Endothelial cell of umbilical vein (primary cell): Measurements from ENCODE around the gene LHFPL2. TPM values are rescaled to one million over a fixed set of nuclear protein-coding genes. Genes with fewer than 3 reads are reported as not detected.

Source experiments
- BruUV-seq: library from RNA; stranded (reverse); fragments of 400-500 nt; replicated peaks from 2 replicates; lab custom pipeline; 2021; lab: Mats Ljungman, UMichigan
- CTCF ChIA-PET: fragments of 300-600, 350-600 bp; sonication (Branson Sonifier 250); formaldehyde crosslinking; loops from one replicate; lab custom pipeline; 2021; ENCODE audit warnings: antibody characterized with exemption, inconsistent platforms; lab: Charles Lee
- POLR2A ChIA-PET: fragments of 300-600, 350-600 bp; sonication (Branson Sonifier 250); formaldehyde crosslinking; loops from one replicate; lab custom pipeline; 2021; ENCODE audit warnings: antibody characterized with exemption, inconsistent platforms; lab: Charles Lee
- DNase-seq: peaks from one replicate; pipeline ENCODE4 v3.0.0-alpha.2; 2011; ENCODE audit warnings: low read depth, low spot score
- FAIRE-seq: peaks from 2 replicates; lab custom pipeline; 2011; peaks lifted over from hg19 to GRCh38; lab: Jason Lieb, UNC
- H2AFZ ChIP-seq: 2 replicates; pipeline ENCODE4 v1.6.0; 2012; ENCODE audit warnings: low read depth, low read length, control low read depth, inconsistent platforms
- H3K27ac ChIP-seq: 2 replicates; pipeline ENCODE4 v1.5.1; 2011; ENCODE audit warnings: low read depth, mild to moderate bottlenecking, control low read depth, low read length, moderate library complexity; ENCODE audit not compliant: insufficient read depth
- H3K27me3 ChIP-seq, 2 experiments: 2 replicates each; pipeline versions ENCODE4 v1.6.0 to v1.6.1; 2011; ENCODE audit warnings: low read length in 2 of 2, mixed read lengths in 1 of 2; ENCODE audit not compliant: control insufficient read depth in 2 of 2, insufficient read depth in 2 of 2
- H3K36me3 ChIP-seq, 2 experiments: 2 replicates in 1 of 2; 3 replicates in 1 of 2; pipeline ENCODE4 v1.5.1; 2011; ENCODE audit warnings: low read length in 2 of 2, mild to moderate bottlenecking in 1 of 2, moderate library complexity in 1 of 2; ENCODE audit not compliant: control insufficient read depth in 2 of 2, insufficient read depth in 2 of 2; ENCODE audit errors: extremely low read depth in 1 of 2
- H3K4me1 ChIP-seq: 3 replicates; pipeline ENCODE4 v1.5.1; 2011; ENCODE audit warnings: mild to moderate bottlenecking, low read length; ENCODE audit not compliant: control insufficient read depth, insufficient read depth; ENCODE audit errors: extremely low read depth
- H3K4me2 ChIP-seq: 2 replicates; pipeline ENCODE4 v1.6.1; 2011; ENCODE audit warnings: low read length, control low read depth, mixed read lengths; ENCODE audit not compliant: insufficient read depth
- H3K4me3 ChIP-seq, 3 experiments: fragments of 200-600 bp in 1 of 3; sonication (generic), shearing (Covaris generic) in 1 of 3; replicated peaks in 1 of 3; 2 replicates each; pipeline ENCODE4 v1.5.1; 2011 to 2016; ENCODE audit warnings: control low read depth in 3 of 3, low read length in 3 of 3, mild to moderate bottlenecking in 2 of 3, inconsistent platforms in 1 of 3, low read depth in 1 of 3, moderate library complexity in 1 of 3; ENCODE audit not compliant: insufficient read depth in 1 of 3
- H3K79me2 ChIP-seq: 2 replicates; pipeline ENCODE4 v1.6.0; 2012; ENCODE audit warnings: low read length, inconsistent platforms; ENCODE audit not compliant: control insufficient read depth, insufficient read depth
- H3K9ac ChIP-seq: replicated peaks from 2 replicates; pipeline ENCODE3; 2011; ENCODE audit warnings: low read length, control low read depth; ENCODE audit not compliant: insufficient read depth; ENCODE audit errors: extremely low read depth
- H3K9me1 ChIP-seq: replicated peaks from 3 replicates; pipeline ENCODE4 v1.6.0; 2011; ENCODE audit warnings: mild to moderate bottlenecking, low read length; ENCODE audit not compliant: control insufficient read depth, insufficient read depth; ENCODE audit errors: extremely low read depth
- H3K9me3 ChIP-seq: replicated peaks from 2 replicates; pipeline ENCODE4 v1.5.1; 2012; ENCODE audit warnings: low read length, inconsistent platforms; ENCODE audit not compliant: control insufficient read depth, insufficient read depth
- H4K20me1 ChIP-seq: replicated peaks from 2 replicates; pipeline ENCODE3; 2011; ENCODE audit warnings: mild to moderate bottlenecking, low read length; ENCODE audit not compliant: control insufficient read depth, insufficient read depth; ENCODE audit errors: extremely low read depth
- EZH2 ChIP-seq: IDR thresholded peaks from 2 replicates; pipeline ENCODE4 v1.6.1; 2012; ENCODE audit warnings: borderline replicate concordance, low read depth, mild to moderate bottlenecking, moderate library complexity, low read length, inconsistent platforms; ENCODE audit not compliant: severe bottlenecking
- FOS ChIP-seq: IDR thresholded peaks from 2 replicates; pipeline ENCODE4 v1.6.1; 2011; ENCODE audit warnings: mild to moderate bottlenecking, low read length, moderate library complexity, borderline replicate concordance; ENCODE audit not compliant: insufficient read depth
- GATA2 ChIP-seq: IDR thresholded peaks from 2 replicates; pipeline ENCODE4 v1.7.0; 2011; ENCODE audit warnings: low read depth, mild to moderate bottlenecking, moderate library complexity, mixed read lengths, low read length; ENCODE audit not compliant: insufficient read length, insufficient read depth
- JUN ChIP-seq: IDR thresholded peaks from 2 replicates; pipeline ENCODE4 v1.6.1; 2011; ENCODE audit warnings: borderline replicate concordance, low read depth; ENCODE audit not compliant: insufficient read length, insufficient read depth
- MAX ChIP-seq: IDR thresholded peaks from 2 replicates; pipeline ENCODE4 v1.6.1; 2011; ENCODE audit not compliant: insufficient read depth, insufficient read length
- MYC ChIP-seq: IDR thresholded peaks from one replicate; pipeline ENCODE4 v1.6.1; 2011; ENCODE audit warnings: mild to moderate bottlenecking, low read depth, low read length
- POLR2A ChIP-seq: IDR thresholded peaks from 2 replicates; pipeline ENCODE4 v1.6.1; 2012; ENCODE audit warnings: low read depth, mild to moderate bottlenecking, control low read depth, low read length
- POLR2AphosphoS5 ChIP-seq: IDR thresholded peaks from 2 replicates; pipeline ENCODE4 v1.6.1; 2012; ENCODE audit warnings: low read depth, mild to moderate bottlenecking, control low read depth, low read length, moderate library complexity; ENCODE audit not compliant: insufficient read depth
- dilution Hi-C: fragments of 300-500 bp; cut with MboI; formaldehyde crosslinking; loops from one replicate; pipeline ENCODE4 v1.15.0; 2019; ENCODE audit warnings: low sequenced_read_pairs; ENCODE audit not compliant: extremely low pct_ligation_motif_present
- intact Hi-C: fragments of 100-400 bp; cut with micrococcal nuclease; formaldehyde crosslinking; loops from one replicate; pipeline ENCODE4 v1.10.0; 2022
- polyA plus RNA-seq, 4 experiments: library from polyadenylated mRNA; depleted of rRNA in 3 of 4; stranded (reverse) in 3 of 4; unstranded in 1 of 4; fragments of >200 nt; gene quantifications; 2 replicates each; pipeline versions ENCODE4 v1.2.1 to v1.2.3, GENCODE V29; 2011 to 2012; ENCODE audit warnings: missing spikeins in 1 of 4
- total RNA-seq: library from RNA; stranded (reverse); gene quantifications from 2 replicates; pipeline ENCODE4 v1.2.3, GENCODE V29; 2021
- TF ChIP-seq, protein P1 (sequence below), 2 donors: IDR thresholded peaks; 1 replicate in 1 of 2; 2 replicates in 1 of 2; pipeline ENCODE4 v1.5.1; 2011; ENCODE audit warnings: low read length in 2 of 2, mild to moderate bottlenecking in 2 of 2, moderate library complexity in 2 of 2, control low read depth in 1 of 2, inconsistent platforms in 1 of 2, low read depth in 1 of 2; ENCODE audit not compliant: insufficient read depth in 1 of 2; ENCODE audit errors: extremely low read depth in 1 of 2

The LHFPL2 gene
- total and polyA plus RNA-seq, 2 donors (not counting 3 experiments of a cell fraction or from before 2014, with no cell fraction given), result 9.6 to 36.3 TPM

- Histone ChIP-seq H3K9me1 (no peaks in the 10 kb centered on the region), H3K4me2 (no peak overlapping the region), H3K27ac (no peak overlapping the region), H4K20me1 (no peaks in the 10 kb centered on the region), H3K4me3 (no peak overlapping the region), H2AFZ (no peak overlapping the region), H3K9ac (no peak overlapping the region), H3K4me1 (no peaks in the 10 kb centered on the region), H3K36me3 (peaks cover 2 to 8% of the 10 kb centered on the region in 2 experiments), H3K9me3 (no peaks in the 10 kb centered on the region), H3K27me3 (no peaks in the 10 kb centered on the region), H3K79me2 (peaks cover 2% of the 10 kb centered on the region)
- no peak for FAIRE-seq
- TF ChIP-seq FOS (no peak), MYC (no peak), JUN (no peak), POLR2AphosphoS5 (no peak), POLR2A (no peak), MAX (no peak), GATA2 (no peak), EZH2 (no peak)
- TF ChIP-seq, protein P1, sequence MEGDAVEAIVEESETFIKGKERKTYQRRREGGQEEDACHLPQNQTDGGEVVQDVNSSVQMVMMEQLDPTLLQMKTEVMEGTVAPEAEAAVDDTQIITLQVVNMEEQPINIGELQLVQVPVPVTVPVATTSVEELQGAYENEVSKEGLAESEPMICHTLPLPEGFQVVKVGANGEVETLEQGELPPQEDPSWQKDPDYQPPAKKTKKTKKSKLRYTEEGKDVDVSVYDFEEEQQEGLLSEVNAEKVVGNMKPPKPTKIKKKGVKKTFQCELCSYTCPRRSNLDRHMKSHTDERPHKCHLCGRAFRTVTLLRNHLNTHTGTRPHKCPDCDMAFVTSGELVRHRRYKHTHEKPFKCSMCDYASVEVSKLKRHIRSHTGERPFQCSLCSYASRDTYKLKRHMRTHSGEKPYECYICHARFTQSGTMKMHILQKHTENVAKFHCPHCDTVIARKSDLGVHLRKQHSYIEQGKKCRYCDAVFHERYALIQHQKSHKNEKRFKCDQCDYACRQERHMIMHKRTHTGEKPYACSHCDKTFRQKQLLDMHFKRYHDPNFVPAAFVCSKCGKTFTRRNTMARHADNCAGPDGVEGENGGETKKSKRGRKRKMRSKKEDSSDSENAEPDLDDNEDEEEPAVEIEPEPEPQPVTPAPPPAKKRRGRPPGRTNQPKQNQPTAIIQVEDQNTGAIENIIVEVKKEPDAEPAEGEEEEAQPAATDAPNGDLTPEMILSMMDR (IDR thresholded peaks at IDR 0.05; ENCODE audit: extremely low read depth in 1 of 2, insufficient read depth in 1 of 2, low read depth in 1 of 2, low read length in 2 of 2), result no peak
- CTCF ChIA-PET, result interaction anchor here (1.1 kb wide), 1 partner anchor 146 kb away, joined by 5 read pairs; no protein-coding TSS in a partner anchor
- no TSS peak for BruUV-seq
- POLR2A ChIA-PET, result no interaction called here
- DNase-seq, result no peak
- dilution Hi-C loops, result no loop called here
- intact Hi-C loops, result no loop called here
Measured at GRCh38 chr5:78613756-78614155, 34.8 kb downstream of the LHFPL2 start.
